H1 (cell line): ENCODE data around the gene CACNA1A. TPM values are rescaled to one million over a fixed set of nuclear protein-coding genes. Genes with fewer than 3 reads are reported as not detected.

Experiments used
- HDAC2 ChIP-seq, 2 experiments: fragments of 300-600 bp in 1 of 2; sonication (generic) in 1 of 2; IDR thresholded peaks; 2 replicates each; pipeline ENCODE4 v1.6.1; 2011 to 2012; ENCODE audit warnings: low read depth in 2 of 2, low read length in 2 of 2, mild to moderate bottlenecking in 2 of 2, moderate library complexity in 2 of 2, borderline replicate concordance in 1 of 2, inconsistent platforms in 1 of 2
- KDM1A ChIP-seq: fragments of 200-600, 300-600 bp; sonication (generic); IDR thresholded peaks from 2 replicates; pipeline ENCODE4 v1.7.1; 2016; ENCODE audit warnings: mild to moderate bottlenecking, low read length, borderline replicate concordance
- RAD21 ChIP-seq, 2 experiments: IDR thresholded peaks in 1 of 2; conservative IDR thresholded peaks in 1 of 2; 2 replicates each; pipeline ENCODE4 v1.6.1; 2011; ENCODE audit warnings: low read depth in 2 of 2, low read length in 2 of 2, improper control_type of control experiment in 1 of 2, inconsistent platforms in 1 of 2, mild to moderate bottlenecking in 1 of 2, moderate library complexity in 1 of 2
- SP2 ChIP-seq: IDR thresholded peaks from 2 replicates; pipeline ENCODE4 v1.6.1; 2012; ENCODE audit warnings: mild to moderate bottlenecking, low read length, inconsistent platforms
- polyA plus RNA-seq, 7 experiments: library from polyadenylated mRNA; depleted of rRNA in 3 of 7; stranded (reverse) in 5 of 7; unstranded in 2 of 7; fragments of >200 nt in 5 of 7; fragments of 200-250 nt in 2 of 7; gene quantifications; 1 replicate in 5 of 7; 2 replicates in 1 of 7; 4 replicates in 1 of 7; pipeline versions ENCODE4 v1.2.1 to v1.2.3, GENCODE V29; 2011 to 2013; ENCODE audit warnings: missing spikeins in 2 of 7, mixed read lengths in 2 of 7
- total RNA-seq: library from RNA; stranded (reverse); fragmentation: NEBNext Ultra II Directional; extraction: Animal tissue kit (Norgen Biotek cat#: 25700); gene quantifications from 2 replicates; pipeline ENCODE4 v1.2.1, GENCODE V29; 2021
- TF ChIP-seq, protein P1 (sequence below), 3 experiments: IDR thresholded peaks; 1 replicate in 2 of 3; 2 replicates in 1 of 3; pipeline versions ENCODE4 v1.5.1 to v1.6.1; 2011; ENCODE audit warnings: low read length in 3 of 3, mild to moderate bottlenecking in 3 of 3, inconsistent platforms in 2 of 3, low read depth in 1 of 3, moderate library complexity in 1 of 3; ENCODE audit not compliant: insufficient read depth in 1 of 3; ENCODE audit errors: control extremely low read depth in 1 of 3
- TF ChIP-seq, protein P2 (sequence below): IDR thresholded peaks from 2 replicates; pipeline ENCODE4 v1.6.1; 2012; ENCODE audit warnings: inconsistent platforms

The CACNA1A gene
- total and polyA plus RNA-seq, 2 of the 8 experiments (the other 6 are each of a cell fraction or from before 2014, with no cell fraction given): 10.7 to 25.3 TPM

DNA sequence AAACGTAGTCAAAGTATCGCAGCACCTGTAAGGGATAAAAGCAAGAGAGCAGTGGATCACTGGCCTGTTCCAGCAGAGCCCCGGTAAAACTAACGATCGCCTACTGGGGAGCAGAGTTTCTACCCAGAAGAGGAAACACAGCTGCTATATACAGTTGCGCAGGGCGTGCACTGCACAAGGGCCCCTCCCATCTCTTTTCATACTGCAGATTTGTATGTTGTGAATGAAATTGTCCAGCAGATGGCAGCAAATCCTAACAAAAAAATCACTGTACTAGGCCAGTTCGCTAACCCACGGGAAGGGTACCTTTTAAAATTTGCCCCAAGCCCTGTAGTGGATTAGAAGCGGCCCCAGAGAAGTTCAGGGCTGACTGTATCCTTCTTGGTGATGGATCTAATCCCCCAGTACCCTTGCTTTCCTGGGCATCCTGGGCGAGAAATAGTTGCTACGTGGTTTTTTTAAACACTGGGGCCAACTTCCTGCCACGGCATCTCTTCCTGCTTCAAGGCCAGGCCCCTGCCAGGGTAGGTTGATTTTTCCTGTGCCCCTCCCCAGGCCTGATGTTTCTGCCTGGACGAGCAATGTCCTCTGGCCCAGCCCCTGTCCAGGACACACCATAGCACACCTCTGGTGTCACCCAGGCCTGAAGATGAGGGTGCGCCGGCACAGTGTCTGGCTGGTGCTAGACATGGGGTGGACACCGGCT, 229.0 kb downstream of the CACNA1A start (continued):
- TF ChIP-seq, protein P1, sequence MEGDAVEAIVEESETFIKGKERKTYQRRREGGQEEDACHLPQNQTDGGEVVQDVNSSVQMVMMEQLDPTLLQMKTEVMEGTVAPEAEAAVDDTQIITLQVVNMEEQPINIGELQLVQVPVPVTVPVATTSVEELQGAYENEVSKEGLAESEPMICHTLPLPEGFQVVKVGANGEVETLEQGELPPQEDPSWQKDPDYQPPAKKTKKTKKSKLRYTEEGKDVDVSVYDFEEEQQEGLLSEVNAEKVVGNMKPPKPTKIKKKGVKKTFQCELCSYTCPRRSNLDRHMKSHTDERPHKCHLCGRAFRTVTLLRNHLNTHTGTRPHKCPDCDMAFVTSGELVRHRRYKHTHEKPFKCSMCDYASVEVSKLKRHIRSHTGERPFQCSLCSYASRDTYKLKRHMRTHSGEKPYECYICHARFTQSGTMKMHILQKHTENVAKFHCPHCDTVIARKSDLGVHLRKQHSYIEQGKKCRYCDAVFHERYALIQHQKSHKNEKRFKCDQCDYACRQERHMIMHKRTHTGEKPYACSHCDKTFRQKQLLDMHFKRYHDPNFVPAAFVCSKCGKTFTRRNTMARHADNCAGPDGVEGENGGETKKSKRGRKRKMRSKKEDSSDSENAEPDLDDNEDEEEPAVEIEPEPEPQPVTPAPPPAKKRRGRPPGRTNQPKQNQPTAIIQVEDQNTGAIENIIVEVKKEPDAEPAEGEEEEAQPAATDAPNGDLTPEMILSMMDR (IDR thresholded peaks at IDR 0.05; ENCODE audit: control extremely low read depth in 1 of 3, insufficient read depth in 1 of 3, low read depth in 1 of 3, low read length in 3 of 3): peak; percentile 3 to 77 (median 67)
- TF ChIP-seq, protein P2, sequence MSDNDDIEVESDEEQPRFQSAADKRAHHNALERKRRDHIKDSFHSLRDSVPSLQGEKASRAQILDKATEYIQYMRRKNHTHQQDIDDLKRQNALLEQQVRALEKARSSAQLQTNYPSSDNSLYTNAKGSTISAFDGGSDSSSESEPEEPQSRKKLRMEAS: no peak
- TF ChIP-seq KDM1A: peak; percentile 99
- TF ChIP-seq SP2: no peak
- TF ChIP-seq HDAC2 (IDR thresholded peaks at IDR 0.05; ENCODE audit: borderline replicate concordance in 1 of 2, low read depth in 2 of 2, low read length in 2 of 2): peak in 1 of 2 experiments; percentile 98; a peak in 2 of 4 replicates
- TF ChIP-seq RAD21 (IDR thresholded peaks at IDR 0.05 in 1 of 2, conservative IDR thresholded peaks at IDR 0.05 in 1 of 2; ENCODE audit: low read depth in 2 of 2, low read length in 2 of 2): peak; percentile 83 to 87
